Prostate gland (tissue), 2 donors: Measurements from ENCODE around the gene PRDM16. TPM values are rescaled to one million over a fixed set of nuclear protein-coding genes. Genes with fewer than 3 reads are reported as not detected.

ENCODE experiments used
- DNase-seq: peaks from one replicate; pipeline ENCODE4 v3.0.0-alpha.2; 2019; ENCODE audit warnings: low spot score
- H3K27ac ChIP-seq, 2 donors: fragments of 200-600 bp; sonication (generic); 2 replicates each; pipeline ENCODE4 v1.5.1; 2017 to 2019
- H3K27me3 ChIP-seq: fragments of 200-600 bp; sonication (generic); replicated peaks from 2 replicates; pipeline ENCODE4 v1.5.1; 2019; ENCODE audit not compliant: insufficient read depth
- H3K36me3 ChIP-seq, 2 donors: fragments of 200-600 bp; sonication (generic); 1 replicate in 1 of 2; 2 replicates in 1 of 2; pipeline versions ENCODE4 v1.5.1 to v1.8.1; 2017 to 2019
- H3K4me1 ChIP-seq: fragments of 200-600 bp; sonication (generic); replicated peaks from 2 replicates; pipeline ENCODE4 v1.5.1; 2019
- H3K4me3 ChIP-seq, 2 donors: fragments of 200-600 bp; sonication (generic); 2 replicates each; pipeline ENCODE4 v1.5.1; 2017 to 2019
- H3K9me3 ChIP-seq: fragments of 200-600 bp; sonication (generic); 2 replicates; pipeline ENCODE4 v1.5.1; 2017
- POLR2A ChIP-seq: fragments of 450-650 bp; IDR thresholded peaks from one replicate; pipeline ENCODE4 v1.6.1; 2016; ENCODE audit warnings: antibody characterized with exemption, mild to moderate bottlenecking
- POLR2AphosphoS5 ChIP-seq: sonication (generic); formaldehyde crosslinking; IDR thresholded peaks from one replicate; pipeline ENCODE4 v1.6.1; 2017; ENCODE audit warnings: antibody characterized with exemption
- WGBS: methylation state at CpG from one replicate; pipeline ENCODE4 v1.1.5; 2018; 5-methylcytosine and 5-hydroxymethylcytosine counted together
- intact Hi-C: fragments of 100-400 bp; cut with DNase I; formaldehyde crosslinking; loops from one replicate; pipeline ENCODE4 v1.14.2; 2022
- total RNA-seq, 2 donors: library from RNA; depleted of rRNA; stranded (reverse); fragments of >200 nt; gene quantifications; one replicate each; pipeline ENCODE4 v1.1.0, GENCODE V29; 2016
- TF ChIP-seq, protein P1 (sequence below), 4 experiments: fragments of 200-600 bp in 2 of 4; fragments of 450-650 bp in 2 of 4; sonication (generic) in 2 of 4; IDR thresholded peaks; 1 replicate in 3 of 4; 2 replicates in 1 of 4; pipeline ENCODE4 v1.5.1; 2016 to 2019; ENCODE audit warnings: antibody characterized with exemption in 4 of 4, mild to moderate bottlenecking in 2 of 4, moderate library complexity in 2 of 4

Gene PRDM16
- total RNA-seq, 2 donors from 2014 or later: 0.23 to 6.5 TPM

DNA sequence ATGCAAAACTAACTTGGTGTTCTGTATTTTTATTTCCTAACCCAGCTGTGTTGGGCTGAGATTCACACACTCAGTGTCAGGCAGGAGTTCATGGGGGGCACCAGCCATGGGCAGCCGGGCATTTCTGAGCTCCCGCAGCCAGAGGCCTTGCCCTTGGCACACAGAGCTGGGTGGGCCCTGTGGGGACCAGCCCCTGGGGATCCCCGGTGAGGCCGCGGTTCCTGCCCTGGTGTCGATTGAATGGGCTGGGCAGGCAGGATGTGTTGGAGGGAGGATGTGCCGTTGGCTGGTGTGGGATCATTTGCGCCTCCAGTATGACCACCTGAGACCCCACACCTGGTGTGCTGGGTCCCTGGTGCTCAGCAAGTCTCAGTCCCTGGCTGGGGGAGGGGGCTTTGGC, 91.0 kb downstream of the PRDM16 start:
- intact Hi-C loops: no loop called here
- no peak for TF ChIP-seq POLR2AphosphoS5
- TF ChIP-seq, protein P1, sequence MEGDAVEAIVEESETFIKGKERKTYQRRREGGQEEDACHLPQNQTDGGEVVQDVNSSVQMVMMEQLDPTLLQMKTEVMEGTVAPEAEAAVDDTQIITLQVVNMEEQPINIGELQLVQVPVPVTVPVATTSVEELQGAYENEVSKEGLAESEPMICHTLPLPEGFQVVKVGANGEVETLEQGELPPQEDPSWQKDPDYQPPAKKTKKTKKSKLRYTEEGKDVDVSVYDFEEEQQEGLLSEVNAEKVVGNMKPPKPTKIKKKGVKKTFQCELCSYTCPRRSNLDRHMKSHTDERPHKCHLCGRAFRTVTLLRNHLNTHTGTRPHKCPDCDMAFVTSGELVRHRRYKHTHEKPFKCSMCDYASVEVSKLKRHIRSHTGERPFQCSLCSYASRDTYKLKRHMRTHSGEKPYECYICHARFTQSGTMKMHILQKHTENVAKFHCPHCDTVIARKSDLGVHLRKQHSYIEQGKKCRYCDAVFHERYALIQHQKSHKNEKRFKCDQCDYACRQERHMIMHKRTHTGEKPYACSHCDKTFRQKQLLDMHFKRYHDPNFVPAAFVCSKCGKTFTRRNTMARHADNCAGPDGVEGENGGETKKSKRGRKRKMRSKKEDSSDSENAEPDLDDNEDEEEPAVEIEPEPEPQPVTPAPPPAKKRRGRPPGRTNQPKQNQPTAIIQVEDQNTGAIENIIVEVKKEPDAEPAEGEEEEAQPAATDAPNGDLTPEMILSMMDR (IDR thresholded peaks at IDR 0.05): no peak
- no peak for TF ChIP-seq POLR2A
- Histone ChIP-seq H3K36me3 (no peaks in the 10 kb centered on the region), H3K27ac (no peak overlapping the region), H3K4me3 (no peak overlapping the region), H3K9me3 (no peaks in the 10 kb centered on the region), H3K27me3 (no peaks in the 10 kb centered on the region), H3K4me1 (no peaks in the 10 kb centered on the region)
- WGBS: 97% methylated on average over 8 of the region's 8 CpGs
- DNase-seq: no peak

DNA sequence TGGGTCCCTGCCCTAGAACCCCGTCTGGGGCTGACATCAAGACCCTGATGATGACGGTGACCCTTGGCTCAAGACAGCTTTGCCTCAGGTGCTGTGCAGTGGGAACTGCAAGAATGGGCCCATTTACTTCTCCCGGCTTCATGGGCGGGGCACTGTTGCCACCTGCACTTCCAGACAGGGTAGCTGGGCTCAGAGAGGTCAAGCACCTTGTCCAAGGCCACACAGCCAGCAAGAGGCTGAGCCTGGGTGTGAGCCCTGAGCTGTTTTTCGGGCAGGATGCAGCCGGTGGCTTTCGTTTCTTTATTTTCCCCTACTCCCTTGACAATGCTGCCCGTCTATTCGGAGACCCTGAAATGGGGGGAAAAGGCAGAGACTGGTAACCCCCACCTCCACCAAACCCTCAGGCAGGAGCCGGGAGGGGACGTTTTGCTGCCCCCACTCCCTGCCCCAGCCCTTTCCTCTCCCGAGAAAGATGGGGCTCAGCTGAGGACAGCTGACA, 91.7 kb downstream of the PRDM16 start:
- Histone ChIP-seq H3K4me3 (no peak overlapping the region), H3K9me3 (no peaks in the 10 kb centered on the region), H3K27ac (no peak overlapping the region), H3K27me3 (no peaks in the 10 kb centered on the region), H3K4me1 (no peaks in the 10 kb centered on the region), H3K36me3 (no peaks in the 10 kb centered on the region)
- intact Hi-C loops: no loop called here
- no peak for DNase-seq
- TF ChIP-seq POLR2A (no peak), POLR2AphosphoS5 (no peak)
- TF ChIP-seq, protein P1 (IDR thresholded peaks at IDR 0.05): no peak
- 61% methylated on average over 12 of the region's 12 CpGs for WGBS

DNA sequence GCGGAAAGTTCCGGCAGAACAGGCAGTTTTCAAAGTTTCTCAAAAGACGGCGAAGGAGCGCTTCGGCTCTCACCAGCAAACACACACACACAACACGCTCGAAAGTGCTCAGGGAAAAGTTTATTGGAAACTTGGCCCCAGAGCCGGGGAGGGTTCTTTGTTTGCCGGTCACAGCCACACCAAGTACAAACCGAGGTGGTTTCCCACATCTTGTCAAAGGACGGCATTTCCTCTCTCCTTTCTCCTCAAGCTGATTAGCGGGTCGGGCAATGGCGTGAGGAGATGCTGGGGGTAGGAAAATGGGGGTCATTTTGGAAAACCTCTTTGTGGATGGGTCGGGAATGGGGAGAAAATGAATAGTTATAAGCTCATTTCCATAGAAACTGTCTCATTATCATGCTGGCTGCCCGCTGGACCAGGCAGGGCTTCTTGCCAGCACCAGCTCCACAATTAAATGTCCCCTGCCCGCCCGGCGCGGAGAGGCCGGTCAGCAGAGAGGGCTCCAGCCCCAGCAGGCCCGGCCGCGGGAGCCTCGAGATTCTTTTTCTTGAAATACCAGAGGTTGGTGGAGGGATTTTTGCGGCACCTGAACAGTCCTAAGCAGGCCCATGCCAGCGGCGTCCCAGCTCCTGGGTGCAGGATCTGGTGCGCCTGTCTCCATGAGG, 92.3 kb downstream of the PRDM16 start:
- Histone ChIP-seq H3K4me1 (no peaks in the 10 kb centered on the region), H3K9me3 (no peaks in the 10 kb centered on the region), H3K27ac (no peak overlapping the region), H3K4me3 (no peak overlapping the region), H3K27me3 (no peaks in the 10 kb centered on the region), H3K36me3 (no peaks in the 10 kb centered on the region)
- TF ChIP-seq, protein P1 (IDR thresholded peaks at IDR 0.05): no peak
- TF ChIP-seq POLR2A (no peak), POLR2AphosphoS5 (no peak)
- 28% methylated on average over 30 of the region's 30 CpGs for WGBS
- intact Hi-C loops: no loop called here
- no peak for DNase-seq

DNA sequence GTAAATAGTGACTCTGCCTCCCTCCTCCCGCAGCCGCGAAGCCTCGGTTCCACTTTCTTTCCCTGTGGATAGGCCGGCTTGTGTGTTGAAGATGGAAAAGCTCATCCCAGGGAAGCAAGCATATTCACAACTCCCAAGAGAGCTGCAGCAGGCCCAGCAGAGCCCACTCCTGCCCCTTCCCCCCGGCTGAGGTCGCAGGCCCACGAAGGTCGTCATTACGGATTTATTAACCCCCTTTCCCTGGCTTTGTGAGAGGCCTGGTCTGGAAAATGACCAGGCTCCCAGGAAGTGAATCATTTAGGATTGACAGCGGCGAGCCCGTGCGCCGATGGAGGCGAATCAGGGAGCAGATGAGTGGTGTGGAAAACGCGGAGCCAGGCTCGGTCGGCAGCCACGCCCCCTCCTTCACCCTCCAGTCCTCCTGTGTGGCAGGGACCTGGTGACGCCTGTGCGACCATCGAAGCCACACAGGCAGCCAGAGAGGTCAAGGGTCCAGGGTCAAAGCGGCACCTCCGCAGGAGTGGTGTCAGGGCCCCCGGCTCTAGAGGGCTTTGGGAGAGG, 93.4 kb downstream of the PRDM16 start:
- Histone ChIP-seq H3K27me3 (no peaks in the 10 kb centered on the region), H3K9me3 (no peaks in the 10 kb centered on the region), H3K4me3 (no peak overlapping the region), H3K36me3 (no peaks in the 10 kb centered on the region), H3K4me1 (no peaks in the 10 kb centered on the region), H3K27ac (no peak overlapping the region)
- TF ChIP-seq, protein P1 (IDR thresholded peaks at IDR 0.05): no peak
- TF ChIP-seq POLR2AphosphoS5: no peak
- TF ChIP-seq POLR2A: no peak
- intact Hi-C loops: no loop called here
- WGBS: 89% methylated on average over 27 of the region's 27 CpGs
- no peak for DNase-seq

DNA sequence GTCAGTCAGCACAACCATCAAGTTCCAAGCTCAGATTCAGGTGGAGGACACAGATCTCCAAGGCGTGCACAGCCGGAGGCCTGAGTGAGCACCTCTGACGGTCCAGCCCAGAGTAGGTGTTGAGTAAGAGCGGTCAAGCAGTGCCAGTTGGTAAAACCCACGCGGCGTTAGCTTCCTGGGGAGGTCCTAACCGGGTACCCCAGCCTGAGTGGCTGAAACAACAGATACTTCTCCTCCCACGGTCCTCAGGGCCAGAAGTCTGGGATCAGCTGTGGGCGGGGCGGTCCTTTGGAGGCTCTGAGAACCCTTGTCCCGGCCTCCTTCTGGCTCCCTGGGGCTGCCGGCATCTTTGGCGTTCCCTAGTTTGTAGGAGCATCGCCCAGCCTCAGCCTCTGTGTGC, 94.4 kb downstream of the PRDM16 start:
- no peak for DNase-seq
- Histone ChIP-seq H3K4me3 (no peak overlapping the region), H3K36me3 (no peaks in the 10 kb centered on the region), H3K27ac (no peak overlapping the region), H3K9me3 (no peaks in the 10 kb centered on the region), H3K27me3 (no peaks in the 10 kb centered on the region), H3K4me1 (no peaks in the 10 kb centered on the region)
- 91% methylated on average over 11 of the region's 15 CpGs for WGBS
- TF ChIP-seq POLR2AphosphoS5 (no peak), POLR2A (no peak)
- TF ChIP-seq, protein P1 (IDR thresholded peaks at IDR 0.05): no peak
- intact Hi-C loops: no loop called here
